22Rv1 (cell line): ENCODE measurements around the gene LHFPL2.

Experiments used
- H3K27ac ChIP-seq: fragments of 450-650 bp; 2 replicates; pipeline ENCODE4 v1.5.1; 2017
- ZFX ChIP-seq: fragments of 450-650 bp; IDR thresholded peaks from 2 replicates; pipeline ENCODE4 v1.6.1; 2017; ENCODE audit warnings: antibody characterized with exemption, borderline replicate concordance
- TF ChIP-seq, protein P1 (sequence below): fragments of 450-650 bp; IDR thresholded peaks from 2 replicates; pipeline ENCODE4 v1.5.1; 2017; ENCODE audit warnings: mild to moderate bottlenecking

LHFPL2 gene

DNA sequence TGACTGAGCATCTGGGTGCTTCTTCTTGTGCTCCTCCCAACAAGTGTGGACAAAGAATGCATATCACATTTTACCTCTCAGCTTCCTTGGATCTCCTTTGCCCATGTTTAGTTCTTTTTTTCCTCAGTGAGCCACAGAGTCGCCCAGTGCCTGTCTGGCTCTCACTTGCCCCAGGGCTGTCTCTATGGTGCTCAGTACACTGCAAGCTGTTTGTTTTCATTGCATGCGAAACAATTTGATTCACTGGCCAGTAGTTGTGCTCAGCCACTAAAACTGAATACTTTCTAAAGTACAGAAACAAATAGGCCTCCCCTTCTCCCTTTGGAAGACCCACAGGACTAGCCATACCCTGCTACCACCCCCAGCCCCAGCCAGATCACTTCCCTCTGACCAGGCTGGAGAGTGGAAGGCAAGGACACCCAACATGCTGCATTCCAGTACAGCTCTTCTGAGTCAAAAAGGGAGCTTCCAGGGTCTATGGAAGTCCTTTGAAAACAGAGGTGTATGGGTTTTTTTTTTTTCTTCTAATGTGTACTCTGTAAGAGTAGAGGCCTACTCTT, 3.8 kb downstream of the LHFPL2 start:
- TF ChIP-seq, protein P1, sequence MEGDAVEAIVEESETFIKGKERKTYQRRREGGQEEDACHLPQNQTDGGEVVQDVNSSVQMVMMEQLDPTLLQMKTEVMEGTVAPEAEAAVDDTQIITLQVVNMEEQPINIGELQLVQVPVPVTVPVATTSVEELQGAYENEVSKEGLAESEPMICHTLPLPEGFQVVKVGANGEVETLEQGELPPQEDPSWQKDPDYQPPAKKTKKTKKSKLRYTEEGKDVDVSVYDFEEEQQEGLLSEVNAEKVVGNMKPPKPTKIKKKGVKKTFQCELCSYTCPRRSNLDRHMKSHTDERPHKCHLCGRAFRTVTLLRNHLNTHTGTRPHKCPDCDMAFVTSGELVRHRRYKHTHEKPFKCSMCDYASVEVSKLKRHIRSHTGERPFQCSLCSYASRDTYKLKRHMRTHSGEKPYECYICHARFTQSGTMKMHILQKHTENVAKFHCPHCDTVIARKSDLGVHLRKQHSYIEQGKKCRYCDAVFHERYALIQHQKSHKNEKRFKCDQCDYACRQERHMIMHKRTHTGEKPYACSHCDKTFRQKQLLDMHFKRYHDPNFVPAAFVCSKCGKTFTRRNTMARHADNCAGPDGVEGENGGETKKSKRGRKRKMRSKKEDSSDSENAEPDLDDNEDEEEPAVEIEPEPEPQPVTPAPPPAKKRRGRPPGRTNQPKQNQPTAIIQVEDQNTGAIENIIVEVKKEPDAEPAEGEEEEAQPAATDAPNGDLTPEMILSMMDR: no peak
- no peak for TF ChIP-seq ZFX
- H3K27ac ChIP-seq: no peak overlapping the region

DNA sequence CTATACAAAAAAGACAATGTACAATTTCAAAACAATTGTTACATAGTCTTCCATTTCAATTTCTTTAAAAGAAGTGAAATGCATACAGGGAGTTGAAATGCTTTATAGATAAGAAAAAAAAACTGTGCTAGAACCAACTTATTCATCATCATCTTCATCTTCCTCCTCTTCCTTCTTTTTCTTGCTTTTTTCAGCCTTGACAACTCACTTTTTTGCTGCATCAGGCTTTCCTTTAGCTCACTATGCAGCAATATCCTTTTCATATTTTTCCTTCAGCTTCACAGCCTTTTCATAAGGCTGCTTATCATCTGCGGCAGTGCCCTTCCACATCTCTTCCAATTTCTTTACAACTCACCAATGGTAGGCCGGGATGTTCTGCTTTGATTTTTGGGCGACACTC, 4.4 kb downstream of the LHFPL2 start:
- no peak overlapping the region for H3K27ac ChIP-seq
- no peak for TF ChIP-seq ZFX
- TF ChIP-seq, protein P1: no peak

DNA sequence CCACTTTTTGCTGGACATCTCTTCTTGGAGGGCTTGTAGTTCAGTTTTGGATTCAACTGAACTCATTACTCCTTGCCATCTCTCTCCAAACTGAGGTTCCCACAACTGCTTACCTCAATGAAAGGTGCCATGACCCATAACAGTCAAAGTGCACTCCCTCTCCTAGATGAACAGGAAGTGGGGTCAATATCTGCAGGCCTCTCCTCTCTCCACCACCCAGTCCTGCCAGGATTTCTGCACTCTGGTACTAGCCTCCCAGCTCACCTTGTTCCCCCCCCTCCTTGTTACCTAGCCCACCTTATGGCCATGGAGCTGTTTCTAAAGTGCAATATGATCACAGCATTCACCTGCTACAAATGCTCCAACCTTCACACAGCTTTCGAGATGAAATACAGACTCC, 5.9 kb downstream of the LHFPL2 start:
- no peak overlapping the region for H3K27ac ChIP-seq

DNA sequence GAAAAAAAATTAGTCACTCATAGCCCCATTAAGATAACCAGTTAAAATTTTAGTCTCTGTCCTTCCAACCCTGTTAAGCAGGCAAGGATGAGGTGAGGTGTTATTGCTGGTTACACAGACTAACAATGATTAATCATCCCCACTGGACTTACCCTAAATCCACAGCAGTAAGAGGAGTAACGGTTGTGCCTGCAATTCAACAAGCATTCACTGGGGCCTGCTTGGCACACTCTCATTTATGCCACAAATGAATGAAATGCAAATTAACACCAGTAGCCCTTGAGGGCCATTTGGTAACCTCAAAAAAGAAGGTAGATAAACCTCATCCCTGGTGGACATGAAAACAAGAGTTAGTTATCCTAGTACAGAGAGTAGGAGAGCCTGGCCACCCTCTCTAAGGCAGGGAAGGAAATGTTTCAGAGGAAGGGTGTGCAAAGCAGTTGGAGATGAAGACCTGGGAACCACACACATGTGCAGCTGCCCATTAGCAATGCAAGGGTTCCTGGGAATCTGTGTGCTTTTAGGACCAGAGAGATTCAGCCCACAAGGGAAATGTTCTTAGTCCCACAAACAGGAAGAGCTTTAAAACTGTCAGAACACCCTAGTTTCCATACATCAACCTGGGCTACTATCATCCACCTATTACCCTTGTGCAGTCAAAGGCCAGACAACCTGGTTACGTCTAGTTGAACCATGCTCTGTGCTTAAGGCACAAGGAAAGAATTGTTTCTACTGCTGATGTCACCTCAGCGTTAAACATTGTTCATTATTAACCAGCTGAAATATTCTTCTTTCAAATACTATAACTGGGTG, 7.7 kb downstream of the LHFPL2 start:
- H3K27ac ChIP-seq: no peak overlapping the region
- TF ChIP-seq ZFX: no peak

More for the DNA sequence above, 5.9 kb downstream of the LHFPL2 start:
- no peak for TF ChIP-seq ZFX
- TF ChIP-seq, protein P1: no peak

DNA sequence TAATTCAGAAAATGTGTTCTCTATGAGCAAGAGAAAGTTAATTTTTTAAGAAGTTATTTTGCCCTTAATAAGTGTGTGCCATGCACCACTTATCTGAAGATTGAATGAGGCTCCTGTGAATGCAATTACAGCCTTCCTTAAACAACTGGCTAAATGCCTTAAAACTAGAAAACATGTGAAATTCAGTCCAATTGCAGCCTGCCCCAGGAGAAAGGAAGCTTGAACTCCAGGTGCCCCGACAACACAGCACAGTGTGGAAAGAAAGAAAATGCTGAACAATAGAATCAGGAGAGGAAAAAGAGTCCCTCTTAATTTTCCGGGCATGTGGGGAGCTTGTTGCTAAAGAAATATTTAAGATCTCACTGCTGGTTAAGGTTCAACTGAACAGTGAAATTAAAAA, 8.8 kb downstream of the LHFPL2 start:
- H3K27ac ChIP-seq: no peak overlapping the region
- no peak for TF ChIP-seq ZFX
- TF ChIP-seq, protein P1: no peak

DNA sequence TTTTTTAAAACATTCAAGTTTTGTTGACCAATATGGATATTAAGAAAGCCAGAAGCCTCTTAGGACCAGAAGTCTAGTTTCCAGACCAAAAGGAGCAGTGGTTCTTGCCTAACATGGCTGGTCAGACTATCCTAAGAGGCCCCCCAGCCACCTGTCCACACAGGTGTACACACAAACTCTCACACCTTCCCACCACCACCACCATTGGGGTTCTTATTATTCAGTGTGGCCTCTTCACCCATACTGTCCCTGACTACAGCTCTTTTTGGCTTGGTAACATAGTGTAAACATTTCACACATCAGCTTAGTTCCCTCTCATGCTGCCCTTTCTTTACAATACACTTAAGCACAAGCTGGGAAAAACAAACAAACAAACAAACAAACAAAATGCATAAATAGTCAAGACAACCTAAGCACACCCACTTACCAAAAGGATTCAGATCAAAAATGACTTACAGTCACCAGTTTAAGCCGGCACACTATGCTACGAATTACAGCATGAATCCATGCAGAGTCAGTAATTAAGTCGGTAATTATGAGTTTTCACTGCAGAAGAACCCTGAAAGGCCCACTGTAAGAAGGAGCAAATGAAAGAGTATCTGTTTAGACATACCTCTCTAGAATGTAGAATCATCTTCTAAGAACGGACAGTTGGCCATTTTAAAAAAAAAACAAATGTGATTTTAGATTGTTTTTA, 9.5 kb downstream of the LHFPL2 start:
- H3K27ac ChIP-seq: no peak overlapping the region
- TF ChIP-seq, protein P1: no peak
- TF ChIP-seq ZFX: no peak

DNA sequence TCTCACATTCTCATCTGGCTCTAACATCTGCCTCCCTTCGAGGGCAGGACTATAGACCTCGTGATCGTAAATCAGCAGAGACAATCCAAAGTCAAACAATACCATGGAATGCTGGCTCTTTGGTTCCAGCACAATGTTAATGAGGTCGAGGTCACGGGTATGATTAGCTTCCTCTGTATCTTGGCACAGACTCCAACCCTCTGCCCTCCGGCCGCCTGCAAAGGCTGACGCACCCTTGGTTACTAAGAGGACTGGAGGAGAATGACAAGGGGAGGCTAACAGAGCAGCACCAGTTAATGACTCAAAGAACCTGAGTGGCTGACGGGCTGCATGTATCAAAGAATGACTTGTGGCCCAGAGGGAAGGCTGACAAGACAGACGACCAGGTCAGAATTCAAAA, 10.1 kb downstream of the LHFPL2 start:
- H3K27ac ChIP-seq: no peak overlapping the region
- TF ChIP-seq ZFX: no peak
- TF ChIP-seq, protein P1: no peak
